ENCODE results near the gene PTPN6. TPM values are rescaled to one million over a fixed set of nuclear protein-coding genes. Genes with fewer than 3 reads are reported as not detected.
A peak's percentile ranks its signal among the peaks of the same experiment; 100 is the strongest.

PTPN6 gene
- total and polyA plus RNA-seq, 10 of the 15 experiments (the other 5 are each of a cell fraction or from before 2014, with no cell fraction given): 229 to 457 (median 370) TPM

- TF ChIP-seq CUX1 (IDR thresholded peaks at IDR 0.05; ENCODE audit: insufficient replicate concordance, low read depth, low read length): no peak
- TF ChIP-seq MEF2A (IDR thresholded peaks at IDR 0.05; ENCODE audit: insufficient read depth, low read depth, low read length): 0 out of 2 replicates have a peak, but pooled peaks have one; percentile 49
- no peak for TF ChIP-seq SREBF2 (IDR thresholded peaks at IDR 0.05; ENCODE audit: low read length)
- TF ChIP-seq DPF2 (IDR thresholded peaks at IDR 0.05): no peak
- no peak for TF ChIP-seq ZNF622 (IDR thresholded peaks at IDR 0.05)
- TF ChIP-seq YBX1 (IDR thresholded peaks at IDR 0.05): no peak
- TF ChIP-seq CHD1 (IDR thresholded peaks at IDR 0.05; ENCODE audit: low read depth, low read length): no peak
- no peak for TF ChIP-seq TBL1XR1 (IDR thresholded peaks at IDR 0.05; ENCODE audit: low read depth, low read length)
- 0 out of 2 replicates have a peak, but pooled peaks have one; percentile 30 for TF ChIP-seq MYB (IDR thresholded peaks at IDR 0.05; ENCODE audit: borderline replicate concordance, low read depth, low read length)
- no peak for TF ChIP-seq JUNB (IDR thresholded peaks at IDR 0.05)
- no peak for TF ChIP-seq FOS (IDR thresholded peaks at IDR 0.05; ENCODE audit: borderline replicate concordance, extremely low read depth, insufficient read length)
Measured at GRCh38 chr12:6965026-6965661, 14.0 kb downstream of the PTPN6 start (continued).

All from GM12878 (cell line).